IPS DF 4.7 (cell line): ENCODE results near the gene FRG1.
"Not testable (repeated sequence)": the region's sequence is repeated elsewhere in the genome, so short reads cannot be mapped to it uniquely, and the experiment has no call there.

Experiments used
- DNase-seq: peaks from one replicate; pipeline ENCODE4 v3.0.0-alpha.2; 2013; ENCODE audit warnings: low spot score; ENCODE audit errors: extremely low read depth

Gene FRG1

DNA sequence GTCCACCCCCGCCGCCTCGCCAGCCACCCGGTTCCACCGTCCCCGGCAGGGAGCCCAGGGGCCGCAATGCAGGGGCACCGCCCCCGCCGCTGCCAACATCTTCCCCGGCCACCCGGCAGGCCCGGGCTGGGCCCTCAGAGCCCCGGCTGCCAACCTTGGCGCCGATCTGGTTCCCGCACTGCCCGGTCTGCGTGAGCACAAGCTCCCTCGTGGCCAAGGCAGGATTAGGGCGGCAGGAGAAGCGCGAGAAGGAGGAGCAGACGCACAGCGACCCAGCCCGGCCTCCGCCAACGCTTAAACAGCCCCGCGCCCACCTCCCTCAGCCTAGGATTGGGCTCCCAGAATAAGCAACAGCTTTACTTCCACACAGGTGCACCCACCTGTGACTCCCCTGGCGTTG lies 44.0 kb downstream of the FRG1 start:
- not testable (repeated sequence) for DNase-seq

DNA sequence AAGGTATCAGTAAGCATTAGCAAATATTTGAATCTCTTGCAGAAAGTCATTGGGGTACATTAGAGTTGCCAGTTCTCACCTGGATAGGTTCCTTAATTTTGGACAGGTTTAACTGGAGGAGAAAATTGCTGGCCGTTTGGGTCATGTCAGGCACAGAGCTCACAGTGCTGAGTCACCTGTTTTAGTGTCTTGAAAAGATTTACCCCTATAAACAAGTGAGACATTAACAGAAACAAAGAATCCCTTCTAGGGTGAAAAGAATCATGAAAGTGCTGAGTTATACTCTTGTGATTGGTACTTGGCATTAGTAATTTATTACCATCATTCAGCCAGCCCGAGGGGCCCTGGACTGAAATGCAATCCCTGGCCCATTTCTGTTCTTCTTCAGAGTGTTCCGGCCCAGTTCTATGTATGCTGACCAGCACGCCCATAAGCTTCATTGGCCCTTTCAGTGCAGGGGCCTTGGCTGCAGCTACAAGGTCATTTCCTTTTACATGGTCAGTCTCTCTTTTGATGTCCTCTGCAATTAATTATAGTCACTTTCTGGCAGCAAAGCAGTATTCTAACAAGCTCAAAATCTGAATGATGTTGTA lies 45.1 kb downstream of the FRG1 start:
- not testable (repeated sequence) for DNase-seq

DNA sequence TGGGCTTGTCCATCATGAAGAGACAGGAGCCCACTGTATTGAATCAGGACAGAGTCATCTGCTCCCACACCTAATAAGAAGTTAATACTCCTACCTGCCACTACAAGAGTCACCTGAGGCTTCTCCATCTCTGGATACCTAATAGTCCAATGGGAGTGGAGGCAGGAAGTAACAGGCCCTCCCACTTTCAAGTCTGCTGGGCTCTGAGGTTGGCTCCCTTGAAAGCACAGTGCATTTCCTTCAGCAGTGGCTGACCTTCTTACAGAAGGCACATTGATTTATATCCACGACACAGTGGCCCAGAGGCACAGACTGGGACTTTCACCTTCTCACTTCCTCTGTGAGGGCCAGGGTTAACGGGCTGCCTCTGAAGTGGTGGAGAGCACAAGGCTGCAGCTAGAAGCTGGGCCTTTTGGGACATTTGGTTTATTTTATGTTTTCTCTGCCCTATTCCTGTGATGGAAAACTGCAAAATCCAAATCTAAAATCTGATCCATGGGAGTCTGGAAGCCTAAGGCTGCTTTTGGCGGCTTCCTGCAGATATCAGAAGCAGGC lies 48.3 kb downstream of the FRG1 start:
- DNase-seq, result no peak

DNA sequence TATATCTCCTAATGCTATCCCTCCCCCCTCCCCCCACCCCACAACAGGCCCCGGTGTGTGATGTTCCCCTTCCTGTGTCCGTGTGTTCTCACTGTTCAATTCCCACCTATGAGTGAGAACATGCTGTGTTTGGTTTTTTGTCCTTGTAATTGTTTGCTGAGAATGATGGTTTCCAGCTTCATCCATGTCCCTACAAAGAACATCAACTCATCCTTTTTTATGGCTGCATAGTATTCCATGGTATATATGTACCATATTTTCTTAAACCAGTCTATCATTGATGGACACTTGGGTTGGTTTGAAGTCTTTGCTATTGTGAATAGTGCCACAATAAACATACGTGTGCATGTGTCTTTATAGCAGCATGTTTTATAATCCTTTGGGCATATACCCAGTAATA lies 49.3 kb downstream of the FRG1 start:
- not testable (repeated sequence) for DNase-seq
